Measurements from ENCODE around the gene ATL2.
"Not testable (repeated sequence)": the region's sequence is repeated elsewhere in the genome, so short reads cannot be mapped to it uniquely, and the experiment has no call there.

Gene ATL2

DNA sequence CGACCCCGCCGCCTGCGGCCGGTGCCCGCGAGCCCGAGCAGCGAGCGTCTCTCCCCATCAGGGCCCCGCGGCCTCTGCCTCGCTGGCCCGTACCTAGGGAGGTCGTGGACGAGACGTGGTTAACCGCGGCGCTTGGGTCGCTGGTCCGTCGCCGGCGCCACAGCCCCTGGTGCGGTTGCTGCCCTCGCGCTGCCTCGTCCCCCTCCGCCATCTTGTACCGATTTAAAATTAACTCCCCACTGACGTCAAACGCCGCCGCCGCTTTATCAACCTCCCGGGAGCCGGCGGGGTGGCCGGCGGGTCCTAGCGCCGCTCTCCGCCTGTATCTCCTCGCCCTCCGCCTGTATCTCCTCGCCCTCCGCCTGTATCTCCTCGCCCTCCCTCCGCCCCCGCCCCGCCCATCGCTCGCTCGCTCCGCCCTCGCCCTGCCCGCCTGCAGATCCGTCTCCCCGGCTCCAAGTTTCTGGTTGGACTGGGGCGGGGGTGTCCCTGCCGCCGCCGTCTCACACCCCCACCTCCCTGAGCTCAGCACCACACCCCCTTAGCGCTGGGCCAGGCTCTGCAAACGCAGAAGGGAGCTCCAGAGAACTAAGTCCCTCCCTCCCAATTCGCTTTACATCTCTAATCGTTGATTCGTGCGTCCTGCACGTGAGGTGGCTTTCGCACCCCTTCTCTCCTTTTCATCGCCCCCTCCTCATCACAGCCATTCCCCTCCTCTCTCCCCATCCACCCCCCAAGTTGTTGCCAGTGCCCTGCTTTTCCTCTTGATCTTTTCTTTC is at the start of gene ATL2:
Gene ATL2 (minus strand): TSS at position 224 of the 779 bp plus-strand sequence. CDS start 13 bp downstream, at position 211.
- FAIRE-seq (no peak), DNase-seq (ENCODE audit: low spot score) (peak; percentile 89)

DNA sequence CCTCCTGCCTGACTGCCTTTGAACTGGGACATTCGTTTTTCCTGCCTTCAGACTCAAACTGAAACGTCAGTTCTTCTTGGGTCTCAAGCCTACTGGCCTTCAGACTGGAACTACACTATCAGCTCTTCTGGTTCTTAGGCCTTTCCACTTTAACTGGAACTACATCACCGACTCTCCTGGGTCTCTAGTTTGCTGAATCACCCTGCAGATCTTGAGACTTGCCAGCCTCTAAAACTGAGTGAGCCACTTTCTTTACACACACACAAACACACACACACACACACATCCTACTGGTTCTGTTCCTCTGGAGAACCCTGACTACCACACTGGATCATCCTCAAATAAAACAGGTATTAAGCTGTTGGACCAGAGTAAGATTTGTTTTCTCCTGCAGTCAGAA is 46.7 kb upstream of the ATL2 start:
- DNase-seq (ENCODE audit: low spot score), result no peak
- no peak for FAIRE-seq

DNA sequence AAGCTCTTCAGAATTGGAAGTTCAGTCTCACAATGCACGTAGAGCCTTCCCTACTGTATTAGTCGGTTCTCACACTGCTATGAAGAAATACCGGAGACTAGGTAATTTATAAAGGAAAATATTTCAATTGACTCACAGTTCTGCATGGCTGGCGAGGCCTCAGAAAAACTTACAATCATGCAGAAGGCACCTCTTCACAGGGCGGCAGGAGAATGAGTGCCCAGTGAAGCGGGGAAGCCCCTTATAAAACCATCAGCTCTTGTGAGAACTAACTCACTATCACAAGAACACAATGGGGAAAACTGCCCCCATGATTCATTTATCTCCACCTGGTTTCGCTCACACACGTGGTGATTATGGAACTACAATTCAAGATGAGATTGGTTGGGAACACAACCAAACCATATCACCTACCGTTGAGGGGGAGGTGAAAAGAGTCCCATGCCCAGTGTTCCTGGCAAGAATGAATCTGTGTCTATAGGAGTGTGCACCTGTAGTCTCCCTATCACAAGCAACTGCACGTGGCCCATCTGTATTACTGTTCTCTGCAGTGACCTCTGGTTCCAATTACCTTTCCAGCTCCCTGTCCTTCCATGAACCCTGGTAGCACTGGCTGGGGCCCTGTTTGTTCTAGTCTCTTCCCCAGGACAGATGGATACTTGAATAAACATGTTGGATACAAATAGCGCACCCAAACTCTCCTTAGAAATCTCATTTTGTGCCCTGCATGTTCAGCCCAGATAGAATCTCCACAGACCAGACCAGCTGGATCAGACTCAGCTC is 44.4 kb upstream of the ATL2 start:
- DNase-seq (ENCODE audit: low spot score) (peak; percentile 87), FAIRE-seq (peak; percentile 94)

DNA sequence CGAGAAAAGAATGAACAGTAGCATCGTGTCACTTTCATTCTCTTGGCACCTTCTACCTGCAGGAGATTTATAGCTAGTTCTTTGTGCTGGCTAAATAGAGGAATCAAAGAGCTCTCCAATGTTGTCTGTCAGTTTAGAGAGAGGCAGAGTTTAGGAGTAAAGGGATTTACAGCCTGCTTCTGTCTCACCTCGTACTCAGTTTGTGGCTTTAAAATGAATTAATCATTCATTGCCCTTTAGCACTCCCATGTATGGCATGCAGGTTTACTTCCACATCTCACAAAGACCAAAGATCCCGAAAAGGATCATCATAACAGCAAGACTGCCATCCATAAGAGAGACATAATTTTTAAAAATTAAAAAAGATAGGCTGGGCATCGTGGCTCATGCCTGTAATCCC is 42.4 kb upstream of the ATL2 start:
- FAIRE-seq (no peak), DNase-seq (ENCODE audit: low spot score) (no peak)

DNA sequence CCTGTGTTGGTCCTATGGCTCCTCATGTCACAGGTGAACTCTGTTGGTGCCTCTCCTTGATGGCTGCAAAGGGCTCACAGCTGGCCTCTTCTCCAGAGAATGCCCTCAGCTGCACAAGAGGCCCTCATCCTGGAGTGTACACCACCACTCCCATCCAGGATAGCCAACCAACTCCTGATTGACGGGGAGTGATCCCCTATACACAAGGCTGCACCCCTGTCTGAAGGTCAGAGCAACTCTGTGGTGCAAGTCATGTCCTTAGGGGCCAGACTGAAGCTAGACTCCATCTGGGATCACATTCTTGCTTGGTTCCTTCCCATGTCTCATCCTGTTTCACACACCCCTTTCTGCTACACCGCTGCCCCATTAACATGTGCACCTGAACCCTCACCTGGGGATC is 41.7 kb upstream of the ATL2 start:
- no peak for FAIRE-seq

DNA sequence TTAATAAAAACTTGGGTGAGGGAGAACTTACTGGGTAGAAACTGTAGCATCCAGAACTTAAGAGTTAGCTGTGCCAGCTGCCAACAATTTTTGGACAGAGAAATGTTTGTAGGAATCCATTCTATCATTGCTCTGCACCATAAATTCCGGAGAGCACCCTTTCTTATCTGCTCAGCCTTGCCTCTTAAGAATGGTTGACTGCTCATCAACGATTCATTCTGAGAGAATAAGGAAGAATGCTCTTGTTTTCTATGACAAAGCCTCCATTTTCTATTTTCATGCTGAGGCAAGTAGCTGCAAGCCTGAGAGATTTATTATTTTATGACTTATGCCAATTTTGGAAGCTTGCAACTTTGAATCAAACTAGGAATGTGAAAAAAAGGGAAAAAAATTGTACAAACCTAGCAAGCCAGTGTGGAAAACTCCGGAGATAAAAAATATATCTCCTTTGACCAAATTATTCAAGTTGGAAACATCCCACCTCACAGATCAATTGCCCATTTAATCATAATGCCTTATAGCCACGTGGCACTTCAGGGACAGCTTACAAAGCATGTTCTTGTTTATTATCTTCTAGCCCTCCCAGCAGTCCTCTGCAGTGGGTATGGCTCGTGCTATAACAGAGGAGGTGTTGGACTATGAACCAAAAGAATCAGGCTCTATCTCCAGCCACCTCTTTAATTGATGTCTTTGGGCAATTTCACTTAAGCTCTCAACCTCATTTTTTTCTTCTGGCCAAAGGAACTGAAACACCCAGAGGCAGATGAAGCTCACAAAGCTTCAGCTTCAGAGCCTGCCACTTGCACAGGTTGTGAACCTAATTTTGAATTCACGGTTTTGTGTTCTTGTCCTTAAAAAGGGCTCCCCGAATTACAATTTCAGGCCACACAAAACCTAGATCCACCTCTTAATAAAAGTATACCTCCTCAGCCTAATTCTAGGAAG is 40.9 kb upstream of the ATL2 start:
- no peak for FAIRE-seq
- no peak for DNase-seq (ENCODE audit: low spot score)

More for the DNA sequence above, 41.7 kb upstream of the ATL2 start:
- DNase-seq (ENCODE audit: low spot score), result no peak

DNA sequence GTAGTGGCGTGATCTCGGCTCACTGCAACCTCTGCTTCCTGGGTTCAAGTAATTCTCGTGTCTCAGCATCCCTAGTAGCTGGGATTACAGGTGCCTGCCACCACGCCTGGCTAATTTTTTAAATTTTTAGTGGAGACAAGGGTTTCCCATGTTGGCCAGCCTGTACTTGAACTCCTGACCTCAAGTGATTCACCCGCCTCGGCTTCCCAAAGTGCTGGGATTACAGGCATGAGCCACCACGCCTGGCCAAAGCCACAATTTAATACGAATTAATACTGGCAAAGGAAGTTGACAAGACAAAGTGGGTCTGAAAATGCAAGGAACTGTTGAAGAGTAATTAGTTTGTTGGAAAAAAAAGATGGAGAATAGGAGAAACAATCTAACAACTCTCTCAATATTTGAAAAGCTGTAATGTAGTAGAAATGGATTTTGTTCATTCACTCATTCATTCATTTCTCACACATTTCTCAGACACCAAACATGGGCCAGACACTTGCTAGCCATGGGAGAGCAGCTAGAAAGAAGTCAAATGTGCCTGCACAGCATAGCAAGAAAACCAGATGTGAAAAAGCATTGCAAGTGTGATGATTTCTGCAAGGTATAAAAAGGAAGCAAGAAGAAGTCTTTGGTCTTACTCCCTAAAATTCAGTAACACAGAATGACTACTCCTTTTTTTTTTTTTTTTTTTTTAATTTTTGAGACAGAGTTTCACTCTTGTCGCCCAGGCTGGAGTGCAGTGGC is 39.4 kb upstream of the ATL2 start:
- peak; percentile 53 for FAIRE-seq
- peak; percentile 22 for DNase-seq (ENCODE audit: low spot score)

DNA sequence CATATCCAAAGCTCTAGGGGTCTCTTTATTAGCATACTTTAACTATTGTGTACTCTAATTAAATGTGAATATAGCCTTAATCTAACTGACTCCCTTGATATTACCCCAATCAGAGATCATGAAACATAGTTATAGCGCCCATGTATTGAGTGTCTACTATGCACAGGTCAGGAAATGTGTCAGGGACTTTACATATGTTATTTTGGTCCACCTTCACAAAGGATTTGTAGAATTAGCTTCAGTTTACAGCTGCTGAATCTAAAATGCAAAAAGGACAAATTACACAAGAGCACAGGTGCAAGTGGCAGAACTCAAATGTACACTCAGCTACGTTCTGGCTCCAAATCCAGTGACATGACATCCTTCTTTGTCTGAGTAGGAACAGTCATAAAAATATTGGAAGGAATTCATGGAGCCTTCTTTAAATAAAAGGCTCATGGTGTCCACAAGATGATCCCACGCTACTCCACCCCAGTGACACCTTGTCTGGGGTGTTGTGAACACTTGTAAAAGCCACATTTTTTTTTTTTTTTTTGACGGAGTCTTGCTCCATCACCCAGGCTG is 38.7 kb upstream of the ATL2 start:
- DNase-seq (ENCODE audit: low spot score), result no peak
- no peak for FAIRE-seq

DNA sequence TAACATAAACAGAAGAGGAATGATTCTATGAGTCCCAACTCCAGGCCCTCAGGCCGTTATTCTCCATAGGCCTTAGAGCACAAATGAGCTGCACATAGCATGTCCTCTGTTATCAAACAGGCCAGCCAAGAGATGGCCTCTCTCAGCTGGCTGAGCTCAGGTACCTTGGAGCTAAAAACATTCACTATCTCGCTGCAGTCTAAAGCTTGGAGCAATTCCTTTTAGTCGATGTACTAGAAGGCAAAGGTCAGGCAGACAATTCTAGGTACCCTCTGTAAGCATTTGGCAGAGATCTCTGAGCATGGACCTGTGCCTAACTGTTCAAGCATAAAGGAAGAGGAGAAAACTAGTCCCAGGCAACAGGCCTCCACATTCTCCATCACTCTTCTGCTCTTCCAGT is 38.0 kb upstream of the ATL2 start:
- DNase-seq (ENCODE audit: low spot score) (no peak), FAIRE-seq (no peak)

DNA sequence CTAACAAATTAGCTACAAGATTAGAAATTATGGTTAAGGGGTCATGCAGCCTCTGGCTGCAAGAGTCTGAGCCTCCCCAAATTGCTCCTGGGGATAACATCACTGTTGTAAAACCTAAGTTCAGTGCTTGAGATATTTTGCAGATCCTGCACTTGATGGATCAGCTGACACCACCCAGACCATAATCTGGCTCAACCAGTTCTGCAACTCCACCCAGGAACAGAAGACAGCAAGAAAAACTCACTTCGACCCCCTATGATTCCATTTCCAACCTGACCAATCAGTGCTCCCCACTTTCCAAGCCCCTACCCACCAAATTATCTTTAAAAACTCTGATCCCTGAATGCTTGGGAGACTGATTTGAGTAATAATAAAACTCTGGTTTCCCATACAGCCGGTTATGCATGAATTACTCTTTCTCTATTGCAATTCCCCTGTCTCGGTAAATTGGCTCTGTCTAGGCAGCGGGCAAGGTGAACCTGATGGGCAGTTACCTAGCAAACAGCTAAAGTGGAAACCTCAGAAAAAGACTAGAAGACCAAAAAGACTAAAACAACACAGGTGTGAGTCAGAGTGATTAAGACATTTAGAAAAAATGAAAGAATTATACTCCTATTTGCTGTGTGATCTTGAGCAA is 35.3 kb upstream of the ATL2 start:
- FAIRE-seq; DNase-seq (ENCODE audit: low spot score): not testable (repeated sequence)

DNA sequence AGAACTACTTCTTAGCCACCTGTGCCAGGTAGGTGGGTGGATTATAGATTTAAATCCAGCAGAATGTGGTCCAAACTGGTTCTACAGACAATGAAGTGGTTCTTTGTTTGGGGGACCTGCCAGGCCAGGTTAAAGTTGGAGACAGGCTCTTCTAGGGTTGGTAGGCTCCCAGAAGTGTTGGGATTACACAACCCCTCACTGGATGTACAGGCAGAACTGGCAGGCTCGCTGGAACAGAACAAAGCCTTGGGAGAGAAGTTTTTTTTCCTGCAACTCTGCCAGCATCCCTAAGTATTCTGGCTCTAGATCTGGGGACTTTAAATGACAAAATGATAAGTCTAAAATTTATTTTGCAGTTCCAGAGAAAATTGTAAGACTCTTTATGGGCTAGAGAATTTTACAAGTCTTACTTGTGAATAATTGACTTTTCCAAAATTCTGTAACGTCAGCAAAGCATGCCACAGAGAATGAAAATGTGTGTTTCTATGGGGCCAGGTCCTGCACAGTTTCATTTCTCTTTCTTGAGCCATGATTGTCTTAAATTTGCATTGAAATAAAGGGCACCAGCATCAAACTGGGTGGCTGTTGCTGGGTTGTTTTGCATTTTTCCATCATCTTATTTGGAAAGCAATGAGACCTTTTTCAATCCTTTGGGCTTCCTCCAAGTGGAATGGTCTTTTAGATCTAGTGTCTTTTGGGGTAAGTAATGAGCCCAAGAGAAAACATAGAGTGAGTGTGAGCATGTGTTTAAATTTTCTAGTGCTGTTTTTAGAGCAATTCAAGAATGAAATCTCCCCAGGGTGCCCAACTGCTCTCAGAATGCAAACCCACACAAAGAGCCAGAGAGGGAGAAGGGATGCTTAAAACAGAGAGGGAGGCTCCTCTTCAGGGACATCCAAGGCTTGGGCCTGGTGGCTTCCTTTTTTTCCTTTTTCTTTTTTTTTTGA is 32.4 kb upstream of the ATL2 start:
- DNase-seq (ENCODE audit: low spot score) (no peak), FAIRE-seq (no peak)

DNA sequence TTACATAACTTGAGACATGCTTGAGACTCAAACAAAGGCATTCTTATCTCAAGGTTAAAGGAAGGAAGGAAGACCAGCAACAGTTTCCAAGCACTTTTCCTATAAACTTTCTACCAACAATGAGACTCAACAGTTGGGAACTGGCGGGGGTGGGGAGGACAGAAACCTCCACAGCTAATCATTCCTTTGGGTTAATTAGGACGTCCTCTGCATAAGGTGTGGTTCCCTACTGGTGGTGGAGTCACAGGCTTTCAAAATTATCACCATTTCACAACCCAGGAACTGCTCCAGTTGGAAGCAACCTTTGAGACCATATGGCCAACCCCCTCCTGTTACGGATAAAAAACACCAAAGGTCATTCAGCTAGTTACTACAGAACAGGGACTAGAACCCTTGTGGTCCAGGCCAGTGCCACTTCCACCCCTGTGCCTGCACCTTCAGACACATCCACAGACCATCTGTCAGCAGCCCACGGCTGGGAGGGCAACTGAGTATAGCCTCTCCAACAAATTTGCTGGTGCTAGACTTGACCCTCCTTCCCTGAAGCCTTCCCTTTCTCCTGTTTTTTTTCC is 30.1 kb upstream of the ATL2 start:
- DNase-seq (ENCODE audit: low spot score) (no peak), FAIRE-seq (no peak)

DNA sequence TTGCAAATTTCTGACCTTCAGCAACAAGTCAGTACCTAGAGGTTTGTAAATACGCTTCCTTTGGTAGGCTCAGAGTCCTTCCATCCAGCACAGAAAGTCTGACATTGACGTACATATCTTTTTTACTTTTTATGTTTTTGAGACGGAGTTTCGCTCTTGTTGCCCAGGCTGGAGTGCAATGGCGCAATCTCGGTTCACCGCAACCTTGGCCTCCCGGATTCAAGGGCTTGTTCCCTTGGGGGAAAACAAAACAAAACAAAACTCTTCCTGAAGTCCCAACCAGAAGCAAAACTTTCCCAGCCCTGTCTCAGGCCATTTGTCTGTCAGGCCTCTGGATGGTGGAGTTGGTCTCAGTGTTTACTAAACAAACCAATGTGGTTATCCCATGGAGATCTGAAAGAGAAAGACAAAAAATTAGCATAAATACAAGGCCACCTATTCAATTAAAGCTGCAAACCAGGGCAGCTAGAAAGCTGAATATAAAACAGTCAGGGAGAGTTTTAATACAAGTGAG is 29.6 kb upstream of the ATL2 start:
- FAIRE-seq, result no peak
- no peak for DNase-seq (ENCODE audit: low spot score)

DNA sequence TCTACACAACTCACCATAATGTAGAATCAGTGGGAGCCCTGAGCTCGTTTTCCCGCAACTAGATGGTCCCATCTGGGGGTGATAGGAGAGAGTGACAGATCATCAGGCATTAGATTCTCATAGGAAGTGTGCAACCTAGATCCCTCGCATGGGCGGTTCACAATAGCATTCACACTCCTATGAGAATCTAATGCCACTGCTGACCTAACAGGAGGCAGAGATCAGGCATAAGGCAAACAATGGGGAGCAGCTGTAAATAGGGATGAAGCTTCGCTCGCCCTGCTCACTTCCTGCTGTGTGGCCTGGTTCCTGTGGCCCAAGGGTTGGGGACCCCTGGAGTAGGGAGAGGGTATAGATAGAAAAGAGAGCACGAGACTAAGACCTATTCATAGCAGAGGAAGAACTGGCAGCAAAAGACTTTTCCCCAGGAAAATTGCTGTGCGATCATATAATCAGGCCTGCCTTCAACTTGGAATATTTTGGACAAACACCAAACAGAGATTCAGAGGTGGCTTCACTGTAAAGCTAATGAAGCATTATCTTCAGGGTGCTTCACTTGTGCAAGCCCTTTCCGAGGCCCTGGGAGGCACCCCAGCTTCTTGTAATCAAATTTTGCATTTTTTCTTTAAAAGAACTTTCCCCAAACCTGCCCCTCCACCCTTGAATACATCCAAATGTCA is 29.0 kb upstream of the ATL2 start:
- no peak for DNase-seq (ENCODE audit: low spot score)
- FAIRE-seq, result no peak

DNA sequence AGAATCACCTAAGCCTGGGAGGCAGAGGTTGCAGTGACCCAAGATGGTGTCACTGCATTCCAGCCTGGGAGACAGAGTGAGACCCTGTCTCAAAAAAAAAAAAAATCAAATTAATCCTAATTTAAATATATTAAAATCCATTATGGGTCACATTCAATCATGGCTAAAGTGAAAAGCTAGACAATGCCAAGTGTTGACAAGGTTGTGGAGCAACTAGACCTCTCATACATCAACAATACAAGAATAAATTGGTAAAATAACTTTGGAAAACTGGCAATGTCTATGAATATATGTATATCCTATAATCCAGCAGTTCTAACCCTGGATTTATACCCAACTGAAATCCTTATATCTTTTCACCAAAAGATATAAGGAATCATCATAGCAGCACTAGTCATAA is 23.4 kb upstream of the ATL2 start:
- DNase-seq (ENCODE audit: low spot score) (no peak), FAIRE-seq (no peak)

DNA sequence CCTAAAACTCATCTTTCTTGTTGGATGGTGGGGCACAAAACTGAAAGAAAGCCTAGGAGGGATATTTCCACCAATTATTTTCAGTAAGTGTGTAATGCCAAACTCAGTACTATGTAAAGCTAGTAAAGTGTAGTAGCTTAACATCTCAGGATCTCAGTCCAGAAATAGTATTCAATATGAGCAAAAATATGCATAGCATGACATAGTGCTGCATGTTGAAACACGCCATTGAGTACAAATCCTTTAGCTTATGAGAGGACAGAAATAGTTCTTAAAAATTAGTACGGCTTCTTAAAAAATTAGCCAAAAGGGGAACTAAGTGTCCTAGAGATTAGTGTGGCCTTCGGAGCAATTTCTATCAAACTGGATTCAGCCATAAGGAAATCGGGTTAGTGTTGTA is 21.7 kb upstream of the ATL2 start:
- FAIRE-seq (no peak), DNase-seq (ENCODE audit: low spot score) (no peak)

DNA sequence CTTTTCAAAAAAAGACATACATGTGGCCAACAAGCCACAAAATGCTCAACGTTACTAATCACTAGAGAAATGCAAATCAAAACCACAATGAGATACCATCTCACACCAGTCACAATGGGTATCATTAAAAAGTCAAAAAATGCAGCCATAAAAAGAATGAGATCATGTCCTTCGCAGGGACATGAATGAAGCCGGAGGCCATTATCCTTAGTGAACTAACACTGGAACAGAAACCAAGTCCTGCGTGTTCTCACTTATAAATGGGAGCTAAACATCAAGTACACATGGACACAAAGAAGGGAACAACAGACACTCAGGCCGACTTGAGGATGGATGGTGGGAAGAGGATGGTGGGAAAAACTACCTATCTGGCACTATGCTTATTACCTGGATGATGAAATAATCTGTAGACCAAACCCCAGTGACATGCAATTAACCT is 17.8 kb upstream of the ATL2 start:
- FAIRE-seq, result peak; percentile 67
- DNase-seq (ENCODE audit: low spot score), result peak; percentile 71

DNA sequence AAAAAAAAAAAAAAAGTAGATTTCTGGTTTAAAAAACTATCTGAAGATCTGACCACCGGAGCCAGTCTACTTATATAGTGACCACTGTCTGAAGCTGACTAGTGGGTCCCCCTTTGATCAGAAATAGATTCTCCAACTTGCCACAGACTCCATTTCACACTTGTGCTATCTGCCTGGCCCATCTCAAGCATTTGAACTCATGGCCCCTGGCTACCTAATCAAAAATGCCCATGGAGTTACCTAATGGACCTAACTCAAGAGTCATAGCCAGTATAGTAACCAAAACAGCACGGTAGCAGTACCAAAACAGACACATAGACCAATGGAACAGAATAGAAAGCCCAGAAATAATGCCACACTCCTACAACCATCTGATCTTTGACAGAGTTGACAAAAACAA is 17.0 kb upstream of the ATL2 start:
- no peak for DNase-seq (ENCODE audit: low spot score)

More for the DNA sequence above, 17.0 kb upstream of the ATL2 start:
- FAIRE-seq, result no peak

All from RCC 7860 (cell line).